HCT116 (cell line): ENCODE data around the gene SDCBP2. TPM values are rescaled to one million over a fixed set of nuclear protein-coding genes. Genes with fewer than 3 reads are reported as not detected.

ENCODE experiments used
- ATAC-seq: fragments of 200-7000 bp; cut with Tn5 transposase; 2 replicates; pipeline ENCODE4 v1.9.1; 2020; ENCODE audit warnings: mild to moderate bottlenecking, moderate library complexity
- BruUV-seq: library from RNA; stranded (reverse); fragments of 400-500 nt; replicated peaks from 2 replicates; lab custom pipeline; 2021; lab: Mats Ljungman, UMichigan
- CTCF ChIA-PET: fragments of 300-600 bp; sonication (Branson Sonifier 250); formaldehyde crosslinking; loops from one replicate; lab custom pipeline; 2021; ENCODE audit warnings: antibody characterized with exemption; lab: Charles Lee
- POLR2A ChIA-PET: fragments of 300-600, 350-600 bp; sonication (Branson Sonifier 250); formaldehyde crosslinking; loops from one replicate; lab custom pipeline; 2021; ENCODE audit warnings: antibody characterized with exemption; lab: Charles Lee
- RAD21 ChIA-PET, 2 experiments: fragments of 300-600 bp; sonication (Branson Sonifier 250); formaldehyde crosslinking; loops; one replicate each; lab custom pipeline; 2023; ENCODE audit warnings: low total read pairs in 2 of 2; ENCODE audit not compliant: uncharacterized antibody in 2 of 2, unreplicated experiment in 2 of 2, low non-redundant PET in 1 of 2; lab: Charles Lee
- DNase-seq: peaks from one replicate; pipeline ENCODE4 v3.0.0-alpha.2; 2010; ENCODE audit warnings: low read depth, low spot score
- H2AFZ ChIP-seq: fragments of 200-600 bp; shearing (Covaris generic), sonication (generic); 2 replicates; pipeline ENCODE4 v1.6.1; 2017; ENCODE audit warnings: low read depth, mixed run types, mixed read lengths, antibody characterized with exemption, low read length; ENCODE audit not compliant: poor library complexity, severe bottlenecking
- H3K27ac ChIP-seq: 2 replicates; pipeline ENCODE4 v1.5.1; 2012; ENCODE audit warnings: low read depth, low read length
- H3K27me3 ChIP-seq: fragments of 200-600 bp; sonication (generic); 2 replicates; pipeline ENCODE4 v1.6.1; 2016; ENCODE audit warnings: mixed run types, low read length, mixed read lengths; ENCODE audit not compliant: insufficient read depth
- H3K36me3 ChIP-seq, 2 experiments: fragments of 200-500 bp in 1 of 2; fragments of 200-600 bp in 1 of 2; sonication (Bioruptor generic) in 1 of 2; sonication (generic) in 1 of 2; 2 replicates each; pipeline versions ENCODE4 v1.5.1 to v1.6.1; 2014 to 2016; ENCODE audit warnings: low read length in 2 of 2, inconsistent platforms in 1 of 2, mixed read lengths in 1 of 2, mixed run types in 1 of 2; ENCODE audit not compliant: insufficient read depth in 2 of 2, control insufficient read depth in 1 of 2
- H3K4me1 ChIP-seq, 2 experiments: fragments of 200-600 bp in 1 of 2; sonication (generic) in 1 of 2; 2 replicates each; pipeline versions ENCODE4 v1.5.1 to v1.6.1; 2012 to 2017; ENCODE audit warnings: low read length in 2 of 2, inconsistent platforms in 1 of 2, mild to moderate bottlenecking in 1 of 2, mixed read lengths in 1 of 2, mixed run types in 1 of 2, moderate library complexity in 1 of 2; ENCODE audit not compliant: insufficient read depth in 2 of 2, control insufficient read depth in 1 of 2
- H3K4me2 ChIP-seq: fragments of 200-600 bp; sonication (generic); 2 replicates; pipeline ENCODE4 v1.6.1; 2017; ENCODE audit warnings: mixed run types, low read length, mixed read lengths
- H3K4me3 ChIP-seq, 2 experiments: fragments of 200-600 bp in 1 of 2; sonication (generic) in 1 of 2; replicated peaks in 1 of 2; 2 replicates each; pipeline ENCODE4 v1.5.1; 2011 to 2016; ENCODE audit warnings: low read length in 2 of 2, control low read depth in 1 of 2, low read depth in 1 of 2, mild to moderate bottlenecking in 1 of 2, mixed read lengths in 1 of 2, mixed run types in 1 of 2
- H3K79me2 ChIP-seq: fragments of 200-600 bp; sonication (generic); 2 replicates; pipeline ENCODE4 v1.6.1; 2017; ENCODE audit warnings: mild to moderate bottlenecking, mixed run types, low read length, moderate library complexity, mixed read lengths; ENCODE audit not compliant: insufficient read depth
- H3K9ac ChIP-seq: fragments of 200-600 bp; sonication (generic); 2 replicates; pipeline ENCODE4 v1.6.1; 2016; ENCODE audit warnings: low read length, mixed read lengths
- H3K9me2 ChIP-seq: fragments of 200-600 bp; sonication (generic), shearing (Covaris generic); 2 replicates; pipeline ENCODE4 v1.6.1; 2017; ENCODE audit warnings: mixed run types, mild to moderate bottlenecking, moderate library complexity; ENCODE audit not compliant: insufficient read depth
- H3K9me3 ChIP-seq, 2 experiments: fragments of 200-500 bp in 1 of 2; fragments of 200-600 bp in 1 of 2; sonication (Bioruptor generic) in 1 of 2; sonication (generic) in 1 of 2; 2 replicates each; pipeline ENCODE4 v1.6.1; 2014 to 2017; ENCODE audit warnings: low read length in 2 of 2, mixed read lengths in 2 of 2, inconsistent platforms in 1 of 2, low read depth in 1 of 2, mild to moderate bottlenecking in 1 of 2, mixed run types in 1 of 2, moderate library complexity in 1 of 2; ENCODE audit not compliant: control insufficient read depth in 1 of 2, insufficient read depth in 1 of 2
- H4K20me1 ChIP-seq: fragments of 200-600 bp; sonication (generic), shearing (Covaris generic); 2 replicates; pipeline ENCODE4 v1.6.1; 2017; ENCODE audit warnings: mixed run types, mild to moderate bottlenecking, moderate library complexity; ENCODE audit not compliant: insufficient read depth
- CBX3 ChIP-seq: IDR thresholded peaks from 2 replicates; pipeline ENCODE4 v1.6.1; 2012; ENCODE audit warnings: low read depth
- EGR1 ChIP-seq: IDR thresholded peaks from 2 replicates; pipeline ENCODE4 v1.6.1; 2012; ENCODE audit warnings: low read depth
- EZH2phosphoT487 ChIP-seq: fragments of 200-600 bp; IDR thresholded peaks from 2 replicates; pipeline ENCODE4 v1.6.1; 2018; ENCODE audit warnings: antibody characterized with exemption, borderline replicate concordance
- FOSL1 ChIP-seq: IDR thresholded peaks from 2 replicates; pipeline ENCODE4 v1.6.1; 2012; ENCODE audit warnings: low read depth
- JUND ChIP-seq: IDR thresholded peaks from 2 replicates; pipeline ENCODE4 v1.6.1; 2012
- RAD21 ChIP-seq: IDR thresholded peaks from 2 replicates; pipeline ENCODE4 v1.6.1; 2012; ENCODE audit warnings: low read depth, mild to moderate bottlenecking
- SIN3A ChIP-seq: IDR thresholded peaks from 2 replicates; pipeline ENCODE4 v1.6.1; 2012; ENCODE audit warnings: low read depth
- SP1 ChIP-seq: IDR thresholded peaks from 2 replicates; pipeline ENCODE4 v1.6.1; 2012; ENCODE audit warnings: low read depth
- SRF ChIP-seq: IDR thresholded peaks from 2 replicates; pipeline ENCODE4 v1.6.1; 2012; ENCODE audit warnings: low read depth
- YY1 ChIP-seq: IDR thresholded peaks from 2 replicates; pipeline ENCODE4 v1.6.1; 2011; ENCODE audit warnings: low read length, low read depth, moderate library complexity, mild to moderate bottlenecking; ENCODE audit not compliant: insufficient replicate concordance; ENCODE audit errors: extremely low read depth
- ZFX ChIP-seq: fragments of 450-650 bp; IDR thresholded peaks from 2 replicates; pipeline ENCODE4 v1.6.1; 2017
- intact Hi-C: fragments of 100-400 bp; cut with micrococcal nuclease; formaldehyde crosslinking; loops from 2 replicates; pipeline ENCODE4 v1.10.0; 2022
- total RNA-seq: library from RNA; stranded (reverse); gene quantifications from one replicate; pipeline ENCODE4 v1.2.1, GENCODE V29; 2021; ENCODE audit not compliant: unreplicated experiment
- TF ChIP-seq, protein P1 (sequence below): IDR thresholded peaks from 2 replicates; pipeline ENCODE4 v1.6.1; 2012; ENCODE audit warnings: low read depth
- TF ChIP-seq, protein P2 (sequence below): IDR thresholded peaks from 2 replicates; pipeline ENCODE4 v1.6.1; 2011; ENCODE audit warnings: mild to moderate bottlenecking, low read length, moderate library complexity; ENCODE audit not compliant: insufficient replicate concordance; ENCODE audit errors: extremely low read depth
- TF ChIP-seq, protein P3 (sequence below): IDR thresholded peaks from 2 replicates; pipeline ENCODE4 v1.6.1; 2012
- TF ChIP-seq, protein P4 (sequence below), 3 experiments: fragments of 200-600 bp in 1 of 3; sonication (generic) in 1 of 3; IDR thresholded peaks in 2 of 3; conservative IDR thresholded peaks in 1 of 3; 2 replicates each; pipeline ENCODE4 v1.5.1; 2012 to 2017; ENCODE audit warnings: low read depth in 2 of 3, low read length in 2 of 3, antibody characterized with exemption in 1 of 3, borderline replicate concordance in 1 of 3, control low read depth in 1 of 3, mild to moderate bottlenecking in 1 of 3, mixed read lengths in 1 of 3, mixed run types in 1 of 3, moderate library complexity in 1 of 3; ENCODE audit not compliant: insufficient read depth in 1 of 3
- TF ChIP-seq, protein P5 (sequence below): IDR thresholded peaks from 2 replicates; pipeline ENCODE4 v1.6.1; 2012

The SDCBP2 gene
- total RNA-seq, 1 experiment from 2014 or later: 3.4 TPM

DNA sequence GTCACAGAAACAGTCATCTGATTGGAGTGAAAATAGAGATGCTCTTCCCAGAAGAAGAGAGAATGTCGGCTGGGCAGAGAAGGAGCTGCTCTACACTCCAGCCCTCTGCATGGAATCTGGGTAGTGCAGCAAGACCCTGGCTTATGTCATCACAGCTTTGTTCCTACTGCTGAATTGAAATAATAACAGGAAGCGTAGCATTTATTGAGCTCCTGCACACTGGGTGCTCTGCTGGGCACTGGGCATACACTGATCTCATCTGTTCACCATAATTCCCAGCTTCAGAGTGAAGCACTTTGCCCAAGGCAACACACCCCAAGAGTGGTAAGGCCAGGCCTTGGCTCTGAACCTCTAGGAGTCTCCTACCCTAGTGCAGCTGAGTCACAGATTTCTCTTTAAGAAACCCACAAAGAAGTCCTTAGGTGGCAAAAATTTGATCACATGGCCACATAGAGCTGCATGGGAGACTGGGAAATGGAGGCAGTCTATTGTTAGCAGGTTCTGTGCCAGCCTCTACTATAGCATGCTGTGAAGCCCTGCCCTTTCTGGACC, 3.9 kb upstream of the SDCBP2 start:
- DNase-seq (no peak), ATAC-seq (no peak)
- RAD21 ChIA-PET: no interaction called here
- Histone ChIP-seq H3K79me2 (peaks cover 63% of the 10 kb centered on the region), H3K9me2 (no peaks in the 10 kb centered on the region), H4K20me1 (no peaks in the 10 kb centered on the region; the same call in 1 of the 2 replicates), H3K36me3 (0 out of 4 replicates have a peak, but pooled peaks cover 0 to 3% of the 10 kb centered on the region in 2 experiments), H3K4me3 (no peak overlapping the region), H3K9ac (no peak overlapping the region), H3K4me2 (no peak overlapping the region), H3K9me3 (no peaks in the 10 kb centered on the region), H3K4me1 (peaks cover 16 to 23% of the 10 kb centered on the region in 2 experiments), H2AFZ (no peak overlapping the region), H3K27ac (no peak overlapping the region), H3K27me3 (no peaks in the 10 kb centered on the region)
- intact Hi-C loops: no loop called here
- TF ChIP-seq, protein P1, sequence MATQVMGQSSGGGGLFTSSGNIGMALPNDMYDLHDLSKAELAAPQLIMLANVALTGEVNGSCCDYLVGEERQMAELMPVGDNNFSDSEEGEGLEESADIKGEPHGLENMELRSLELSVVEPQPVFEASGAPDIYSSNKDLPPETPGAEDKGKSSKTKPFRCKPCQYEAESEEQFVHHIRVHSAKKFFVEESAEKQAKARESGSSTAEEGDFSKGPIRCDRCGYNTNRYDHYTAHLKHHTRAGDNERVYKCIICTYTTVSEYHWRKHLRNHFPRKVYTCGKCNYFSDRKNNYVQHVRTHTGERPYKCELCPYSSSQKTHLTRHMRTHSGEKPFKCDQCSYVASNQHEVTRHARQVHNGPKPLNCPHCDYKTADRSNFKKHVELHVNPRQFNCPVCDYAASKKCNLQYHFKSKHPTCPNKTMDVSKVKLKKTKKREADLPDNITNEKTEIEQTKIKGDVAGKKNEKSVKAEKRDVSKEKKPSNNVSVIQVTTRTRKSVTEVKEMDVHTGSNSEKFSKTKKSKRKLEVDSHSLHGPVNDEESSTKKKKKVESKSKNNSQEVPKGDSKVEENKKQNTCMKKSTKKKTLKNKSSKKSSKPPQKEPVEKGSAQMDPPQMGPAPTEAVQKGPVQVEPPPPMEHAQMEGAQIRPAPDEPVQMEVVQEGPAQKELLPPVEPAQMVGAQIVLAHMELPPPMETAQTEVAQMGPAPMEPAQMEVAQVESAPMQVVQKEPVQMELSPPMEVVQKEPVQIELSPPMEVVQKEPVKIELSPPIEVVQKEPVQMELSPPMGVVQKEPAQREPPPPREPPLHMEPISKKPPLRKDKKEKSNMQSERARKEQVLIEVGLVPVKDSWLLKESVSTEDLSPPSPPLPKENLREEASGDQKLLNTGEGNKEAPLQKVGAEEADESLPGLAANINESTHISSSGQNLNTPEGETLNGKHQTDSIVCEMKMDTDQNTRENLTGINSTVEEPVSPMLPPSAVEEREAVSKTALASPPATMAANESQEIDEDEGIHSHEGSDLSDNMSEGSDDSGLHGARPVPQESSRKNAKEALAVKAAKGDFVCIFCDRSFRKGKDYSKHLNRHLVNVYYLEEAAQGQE: no peak
- TF ChIP-seq CBX3 (no peak), JUND (no peak), SP1 (no peak), ZFX (no peak), EZH2phosphoT487 (no peak), SRF (no peak), EGR1 (no peak), YY1 (no peak), FOSL1 (no peak), SIN3A (no peak), RAD21 (no peak)
- TF ChIP-seq, protein P2, sequence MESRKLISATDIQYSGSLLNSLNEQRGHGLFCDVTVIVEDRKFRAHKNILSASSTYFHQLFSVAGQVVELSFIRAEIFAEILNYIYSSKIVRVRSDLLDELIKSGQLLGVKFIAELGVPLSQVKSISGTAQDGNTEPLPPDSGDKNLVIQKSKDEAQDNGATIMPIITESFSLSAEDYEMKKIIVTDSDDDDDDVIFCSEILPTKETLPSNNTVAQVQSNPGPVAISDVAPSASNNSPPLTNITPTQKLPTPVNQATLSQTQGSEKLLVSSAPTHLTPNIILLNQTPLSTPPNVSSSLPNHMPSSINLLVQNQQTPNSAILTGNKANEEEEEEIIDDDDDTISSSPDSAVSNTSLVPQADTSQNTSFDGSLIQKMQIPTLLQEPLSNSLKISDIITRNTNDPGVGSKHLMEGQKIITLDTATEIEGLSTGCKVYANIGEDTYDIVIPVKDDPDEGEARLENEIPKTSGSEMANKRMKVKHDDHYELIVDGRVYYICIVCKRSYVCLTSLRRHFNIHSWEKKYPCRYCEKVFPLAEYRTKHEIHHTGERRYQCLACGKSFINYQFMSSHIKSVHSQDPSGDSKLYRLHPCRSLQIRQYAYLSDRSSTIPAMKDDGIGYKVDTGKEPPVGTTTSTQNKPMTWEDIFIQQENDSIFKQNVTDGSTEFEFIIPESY: no peak
- TF ChIP-seq, protein P3, sequence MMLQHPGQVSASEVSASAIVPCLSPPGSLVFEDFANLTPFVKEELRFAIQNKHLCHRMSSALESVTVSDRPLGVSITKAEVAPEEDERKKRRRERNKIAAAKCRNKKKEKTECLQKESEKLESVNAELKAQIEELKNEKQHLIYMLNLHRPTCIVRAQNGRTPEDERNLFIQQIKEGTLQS: no peak
- TF ChIP-seq, protein P4, sequence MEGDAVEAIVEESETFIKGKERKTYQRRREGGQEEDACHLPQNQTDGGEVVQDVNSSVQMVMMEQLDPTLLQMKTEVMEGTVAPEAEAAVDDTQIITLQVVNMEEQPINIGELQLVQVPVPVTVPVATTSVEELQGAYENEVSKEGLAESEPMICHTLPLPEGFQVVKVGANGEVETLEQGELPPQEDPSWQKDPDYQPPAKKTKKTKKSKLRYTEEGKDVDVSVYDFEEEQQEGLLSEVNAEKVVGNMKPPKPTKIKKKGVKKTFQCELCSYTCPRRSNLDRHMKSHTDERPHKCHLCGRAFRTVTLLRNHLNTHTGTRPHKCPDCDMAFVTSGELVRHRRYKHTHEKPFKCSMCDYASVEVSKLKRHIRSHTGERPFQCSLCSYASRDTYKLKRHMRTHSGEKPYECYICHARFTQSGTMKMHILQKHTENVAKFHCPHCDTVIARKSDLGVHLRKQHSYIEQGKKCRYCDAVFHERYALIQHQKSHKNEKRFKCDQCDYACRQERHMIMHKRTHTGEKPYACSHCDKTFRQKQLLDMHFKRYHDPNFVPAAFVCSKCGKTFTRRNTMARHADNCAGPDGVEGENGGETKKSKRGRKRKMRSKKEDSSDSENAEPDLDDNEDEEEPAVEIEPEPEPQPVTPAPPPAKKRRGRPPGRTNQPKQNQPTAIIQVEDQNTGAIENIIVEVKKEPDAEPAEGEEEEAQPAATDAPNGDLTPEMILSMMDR (IDR thresholded peaks at IDR 0.05 in 2 of 3, conservative IDR thresholded peaks at IDR 0.05 in 1 of 3; ENCODE audit: borderline replicate concordance in 1 of 3, insufficient read depth in 1 of 3, low read depth in 2 of 3, low read length in 2 of 3): no peak
- TF ChIP-seq, protein P5, sequence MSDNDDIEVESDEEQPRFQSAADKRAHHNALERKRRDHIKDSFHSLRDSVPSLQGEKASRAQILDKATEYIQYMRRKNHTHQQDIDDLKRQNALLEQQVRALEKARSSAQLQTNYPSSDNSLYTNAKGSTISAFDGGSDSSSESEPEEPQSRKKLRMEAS: no peak
- no TSS peak for BruUV-seq
- POLR2A ChIA-PET: no interaction called here
- CTCF ChIA-PET: no interaction called here
